Measurements from ENCODE around the gene NMNAT2. TPM values are rescaled to one million over a fixed set of nuclear protein-coding genes. Genes with fewer than 3 reads are reported as not detected.

NMNAT2 gene
- polyA plus RNA-seq, 4 donors: 0.34 to 2.3 TPM; not detected in 2

GRCh38 chr1:183328371-183328770 lies 89.8 kb downstream of the NMNAT2 start:
- peaks cover 0 to 6% (median 0%) of the 10 kb centered on the region in 3 donors for H3K4me1 ChIP-seq (ENCODE audit: control insufficient read depth in 3 of 3, insufficient read depth in 2 of 3, low read depth in 1 of 3, low read length in 2 of 3)
- peaks cover 0 to 10% (median 0%) of the 10 kb centered on the region in 3 donors for H3K27me3 ChIP-seq (ENCODE audit: control insufficient read depth in 3 of 3, insufficient read depth in 3 of 3, low read length in 3 of 3)
- no peak overlapping the region for H3K27ac ChIP-seq (ENCODE audit: low read depth in 1 of 3, low read length in 2 of 3)
- FAIRE-seq: no peak
- no peaks in the 10 kb centered on the region for H3K36me3 ChIP-seq (ENCODE audit: control insufficient read depth in 3 of 3, insufficient read depth in 2 of 3, low read depth in 1 of 3, low read length in 3 of 3)
- 78 to 96% (median 81%) methylated on average over 1 of the region's 1 CpG for WGBS, 3 donors
- H3K9me3 ChIP-seq (ENCODE audit: control insufficient read depth in 2 of 2, insufficient read depth in 1 of 2, low read depth in 1 of 2, low read length in 1 of 2): no peaks in the 10 kb centered on the region
- no peak overlapping the region for H3K4me3 ChIP-seq (ENCODE audit: low read depth in 1 of 3, low read length in 3 of 3)
- no peak for DNase-seq

DNA sequence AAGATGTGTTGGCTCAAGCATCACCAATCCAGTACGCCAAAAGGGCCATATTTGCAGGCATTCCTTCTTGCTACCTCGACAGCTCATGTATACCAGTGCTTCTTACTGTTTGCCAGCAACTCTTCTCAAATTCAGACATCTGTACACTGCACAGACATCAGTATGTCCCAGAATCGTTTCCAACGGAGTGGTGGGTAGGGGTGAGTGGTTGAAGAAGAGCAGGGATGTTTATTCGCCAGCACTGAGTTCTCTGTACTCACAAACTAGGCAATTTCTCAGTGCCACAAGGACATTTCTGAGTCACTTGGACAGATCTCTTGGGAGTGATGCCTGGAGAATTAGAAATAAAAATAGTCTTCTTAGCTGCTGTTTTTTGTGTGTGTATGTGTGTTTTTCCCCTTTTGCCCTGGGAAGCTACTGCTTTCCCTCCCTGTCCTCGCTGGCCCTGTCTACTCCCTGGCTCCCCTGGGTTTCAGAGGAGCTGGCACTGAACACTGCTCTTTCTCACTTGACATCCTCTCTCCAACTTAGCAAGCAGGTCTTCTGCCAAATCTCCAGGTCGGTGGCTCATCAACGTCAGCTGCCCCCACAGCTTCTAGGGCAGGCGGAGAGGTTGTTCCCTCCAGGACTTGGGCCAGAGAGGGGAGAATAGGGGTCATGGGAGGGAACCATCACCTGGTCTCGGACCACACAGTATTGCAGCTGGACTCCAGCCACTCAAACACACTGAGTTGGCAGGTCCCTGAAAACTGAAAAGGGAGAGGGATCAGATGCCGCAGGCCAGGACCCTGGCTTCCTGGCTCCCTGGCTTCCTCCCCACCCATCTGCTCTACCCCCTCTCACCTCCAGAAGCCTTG lies 90.5 kb downstream of the NMNAT2 start:
- Histone ChIP-seq H3K4me3 (ENCODE audit: low read depth in 1 of 3, low read length in 3 of 3) (no peak overlapping the region), H3K4me1 (ENCODE audit: control insufficient read depth in 3 of 3, insufficient read depth in 2 of 3, low read depth in 1 of 3, low read length in 2 of 3) (peaks cover 0 to 6% (median 0%) of the 10 kb centered on the region in 3 donors), H3K27me3 (ENCODE audit: control insufficient read depth in 3 of 3, insufficient read depth in 3 of 3, low read length in 3 of 3) (peaks cover 0 to 10% (median 0%) of the 10 kb centered on the region in 3 donors), H3K9me3 (ENCODE audit: control insufficient read depth in 2 of 2, insufficient read depth in 1 of 2, low read depth in 1 of 2, low read length in 1 of 2) (no peaks in the 10 kb centered on the region), H3K27ac (ENCODE audit: low read depth in 1 of 3, low read length in 2 of 3) (no peak overlapping the region), H3K36me3 (ENCODE audit: control insufficient read depth in 3 of 3, insufficient read depth in 2 of 3, low read depth in 1 of 3, low read length in 3 of 3) (no peaks in the 10 kb centered on the region)
- 67 to 84% (median 79%) methylated on average over 11 of the region's 11 CpGs for WGBS, 3 donors
- no peak for FAIRE-seq
- no peak for DNase-seq

GRCh38 chr1:183323849-183324683 lies 94.1 kb downstream of the NMNAT2 start:
- Histone ChIP-seq H3K9me3 (ENCODE audit: control insufficient read depth in 2 of 2, insufficient read depth in 1 of 2, low read depth in 1 of 2, low read length in 1 of 2) (no peaks in the 10 kb centered on the region), H3K4me3 (ENCODE audit: low read depth in 1 of 3, low read length in 3 of 3) (no peak overlapping the region), H3K27ac (ENCODE audit: low read depth in 1 of 3, low read length in 2 of 3) (no peak overlapping the region), H3K27me3 (ENCODE audit: control insufficient read depth in 3 of 3, insufficient read depth in 3 of 3, low read length in 3 of 3) (peaks cover 0 to 6% (median 0%) of the 10 kb centered on the region in 3 donors), H3K36me3 (ENCODE audit: control insufficient read depth in 3 of 3, insufficient read depth in 2 of 3, low read depth in 1 of 3, low read length in 3 of 3) (no peaks in the 10 kb centered on the region), H3K4me1 (ENCODE audit: control insufficient read depth in 3 of 3, insufficient read depth in 2 of 3, low read depth in 1 of 3, low read length in 2 of 3) (no peaks in the 10 kb centered on the region)
- DNase-seq (no peak), FAIRE-seq (no peak)
- 74 to 86% (median 77%) methylated on average over 7 of the region's 7 CpGs for WGBS, 3 donors

DNA sequence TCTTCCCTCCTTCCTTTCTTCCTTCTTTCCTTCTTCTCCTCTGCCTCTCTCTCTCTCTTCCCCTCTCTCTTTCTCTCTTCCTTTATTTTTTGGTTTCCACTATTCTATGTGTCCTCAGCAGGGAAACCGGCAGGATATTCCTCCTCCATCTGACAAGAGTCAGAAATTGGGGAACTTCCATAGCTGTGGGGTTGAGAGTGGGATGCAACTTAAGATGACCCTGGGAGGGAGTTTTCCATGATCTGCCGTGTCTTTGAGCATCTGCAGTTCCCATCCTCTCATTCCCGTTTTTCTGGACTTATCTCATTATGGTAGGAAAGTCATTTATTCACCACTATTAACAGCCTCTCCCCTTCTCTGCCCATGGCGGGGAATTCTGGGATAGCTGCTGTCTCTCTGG lies 98.6 kb downstream of the NMNAT2 start:
- no peaks in the 10 kb centered on the region for H3K9me3 ChIP-seq (ENCODE audit: control insufficient read depth in 2 of 2, insufficient read depth in 1 of 2, low read depth in 1 of 2, low read length in 1 of 2)
- no peaks in the 10 kb centered on the region for H3K36me3 ChIP-seq (ENCODE audit: control insufficient read depth in 3 of 3, insufficient read depth in 2 of 3, low read depth in 1 of 3, low read length in 3 of 3)
- H3K4me3 ChIP-seq (ENCODE audit: low read depth in 1 of 3, low read length in 3 of 3): no peak overlapping the region
- H3K27me3 ChIP-seq (ENCODE audit: control insufficient read depth in 3 of 3, insufficient read depth in 3 of 3, low read length in 3 of 3): no peaks in the 10 kb centered on the region
- DNase-seq: no peak
- H3K4me1 ChIP-seq (ENCODE audit: control insufficient read depth in 3 of 3, insufficient read depth in 2 of 3, low read depth in 1 of 3, low read length in 2 of 3): no peaks in the 10 kb centered on the region
- H3K27ac ChIP-seq (ENCODE audit: low read depth in 1 of 3, low read length in 2 of 3): no peak overlapping the region
- FAIRE-seq: no peak
- WGBS, 3 donors: 47 to 70% (median 68%) methylated on average over 4 of the region's 4 CpGs

GRCh38 chr1:183319051-183319450 lies 99.1 kb downstream of the NMNAT2 start:
- FAIRE-seq (no peak), DNase-seq (no peak)
- WGBS, 3 donors: 73 to 86% (median 84%) methylated on average over 4 of the region's 4 CpGs
- no peaks in the 10 kb centered on the region for H3K27me3 ChIP-seq (ENCODE audit: control insufficient read depth in 3 of 3, insufficient read depth in 3 of 3, low read length in 3 of 3)
- no peak overlapping the region for H3K4me3 ChIP-seq (ENCODE audit: low read depth in 1 of 3, low read length in 3 of 3)
- no peaks in the 10 kb centered on the region for H3K9me3 ChIP-seq (ENCODE audit: control insufficient read depth in 2 of 2, insufficient read depth in 1 of 2, low read depth in 1 of 2, low read length in 1 of 2)
- no peak overlapping the region for H3K27ac ChIP-seq (ENCODE audit: low read depth in 1 of 3, low read length in 2 of 3)
- H3K4me1 ChIP-seq (ENCODE audit: control insufficient read depth in 3 of 3, insufficient read depth in 2 of 3, low read depth in 1 of 3, low read length in 2 of 3): no peaks in the 10 kb centered on the region
- H3K36me3 ChIP-seq (ENCODE audit: control insufficient read depth in 3 of 3, insufficient read depth in 2 of 3, low read depth in 1 of 3, low read length in 3 of 3): no peaks in the 10 kb centered on the region

DNA sequence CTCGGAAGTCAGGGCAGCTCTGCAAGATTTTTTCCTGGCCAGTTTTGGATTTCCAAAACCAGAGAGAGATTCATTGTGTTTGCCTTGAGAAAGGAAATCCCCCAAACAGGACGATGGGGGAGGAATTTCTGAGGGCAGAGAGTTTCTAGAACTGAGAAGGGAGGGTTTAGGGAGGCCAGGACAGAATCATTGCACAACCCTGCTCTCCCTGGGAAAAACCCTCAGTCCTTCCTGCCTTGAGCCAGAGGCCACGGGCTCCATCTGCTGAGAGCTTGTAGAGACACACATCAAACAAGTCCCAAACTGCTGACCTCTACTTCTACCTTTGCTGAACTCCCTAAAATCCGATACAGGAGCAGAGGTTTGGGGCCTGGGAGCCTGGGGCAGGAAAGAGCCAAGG lies 99.7 kb downstream of the NMNAT2 start:
- no peaks in the 10 kb centered on the region for H3K27me3 ChIP-seq (ENCODE audit: control insufficient read depth in 3 of 3, insufficient read depth in 3 of 3, low read length in 3 of 3)
- no peaks in the 10 kb centered on the region for H3K4me1 ChIP-seq (ENCODE audit: control insufficient read depth in 3 of 3, insufficient read depth in 2 of 3, low read depth in 1 of 3, low read length in 2 of 3)
- H3K9me3 ChIP-seq (ENCODE audit: control insufficient read depth in 2 of 2, insufficient read depth in 1 of 2, low read depth in 1 of 2, low read length in 1 of 2): no peaks in the 10 kb centered on the region
- no peak for FAIRE-seq
- 33 to 45% (median 34%) methylated on average over 4 of the region's 4 CpGs for WGBS, 3 donors
- H3K4me3 ChIP-seq (ENCODE audit: low read depth in 1 of 3, low read length in 3 of 3): no peak overlapping the region
- DNase-seq: peak; percentile 11 to 62
- H3K27ac ChIP-seq (ENCODE audit: low read depth in 1 of 3, low read length in 2 of 3): peak overlapping the region in 1 of 3 donors; percentile 17
- H3K36me3 ChIP-seq (ENCODE audit: control insufficient read depth in 3 of 3, insufficient read depth in 2 of 3, low read depth in 1 of 3, low read length in 3 of 3): no peaks in the 10 kb centered on the region

- no peak for FAIRE-seq
- no peak overlapping the region for H3K4me3 ChIP-seq (ENCODE audit: low read depth in 1 of 3, low read length in 3 of 3)
- WGBS, 3 donors: 59 to 71% (median 64%) methylated on average over 6 of the region's 6 CpGs
Measured at GRCh38 chr1:183315991-183316758, 102.0 kb downstream of the NMNAT2 start.

DNA sequence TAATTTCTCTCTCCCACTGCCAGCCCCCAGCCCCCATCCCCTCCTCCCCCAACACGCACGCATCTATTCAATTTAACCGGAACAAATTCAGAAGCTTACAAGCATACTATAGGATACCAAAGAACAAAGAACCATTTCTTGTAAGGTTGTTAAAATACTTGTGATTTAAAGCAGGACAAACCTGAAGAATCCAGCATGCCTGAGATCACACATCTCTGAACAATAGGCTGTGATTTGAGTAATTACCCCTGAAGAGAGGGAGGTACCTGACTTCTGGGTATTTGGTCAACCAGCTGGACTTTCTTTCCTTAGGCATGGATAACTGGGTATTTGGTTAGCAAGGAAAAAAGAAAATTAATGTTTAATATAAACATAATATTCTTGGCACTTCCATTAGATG lies 105.1 kb downstream of the NMNAT2 start:
- FAIRE-seq: no peak
- H3K9me3 ChIP-seq (ENCODE audit: control insufficient read depth in 2 of 2, insufficient read depth in 1 of 2, low read depth in 1 of 2, low read length in 1 of 2): no peaks in the 10 kb centered on the region
- no peaks in the 10 kb centered on the region for H3K36me3 ChIP-seq (ENCODE audit: control insufficient read depth in 3 of 3, insufficient read depth in 2 of 3, low read depth in 1 of 3, low read length in 3 of 3)
- 95 to 99% (median 96%) methylated on average over 3 of the region's 3 CpGs for WGBS, 3 donors
- no peak overlapping the region for H3K27ac ChIP-seq (ENCODE audit: low read depth in 1 of 3, low read length in 2 of 3)
- H3K4me3 ChIP-seq (ENCODE audit: low read depth in 1 of 3, low read length in 3 of 3): no peak overlapping the region
- H3K4me1 ChIP-seq (ENCODE audit: control insufficient read depth in 3 of 3, insufficient read depth in 2 of 3, low read depth in 1 of 3, low read length in 2 of 3): no peaks in the 10 kb centered on the region
- no peaks in the 10 kb centered on the region for H3K27me3 ChIP-seq (ENCODE audit: control insufficient read depth in 3 of 3, insufficient read depth in 3 of 3, low read length in 3 of 3)
- DNase-seq: no peak

More at GRCh38 chr1:183315991-183316758, 102.0 kb downstream of the NMNAT2 start:
- no peaks in the 10 kb centered on the region for H3K27me3 ChIP-seq (ENCODE audit: control insufficient read depth in 3 of 3, insufficient read depth in 3 of 3, low read length in 3 of 3)
- no peaks in the 10 kb centered on the region for H3K4me1 ChIP-seq (ENCODE audit: control insufficient read depth in 3 of 3, insufficient read depth in 2 of 3, low read depth in 1 of 3, low read length in 2 of 3)
- no peak for DNase-seq
- H3K27ac ChIP-seq (ENCODE audit: low read depth in 1 of 3, low read length in 2 of 3): no peak overlapping the region
- no peaks in the 10 kb centered on the region for H3K36me3 ChIP-seq (ENCODE audit: control insufficient read depth in 3 of 3, insufficient read depth in 2 of 3, low read depth in 1 of 3, low read length in 3 of 3)
- H3K9me3 ChIP-seq (ENCODE audit: control insufficient read depth in 2 of 2, insufficient read depth in 1 of 2, low read depth in 1 of 2, low read length in 1 of 2): no peaks in the 10 kb centered on the region
